Sigmoid colon (tissue), 4 donors: ENCODE data around the gene PGRMC1.
A peak's percentile ranks its signal among the peaks of the same experiment; 100 is the strongest.

Experiments
- POLR2A ChIP-seq, 2 donors: fragments of 450-650 bp; IDR thresholded peaks; one replicate each; pipeline ENCODE4 v1.6.1; 2016; ENCODE audit warnings: antibody characterized with exemption in 2 of 2, mild to moderate bottlenecking in 2 of 2, moderate library complexity in 2 of 2
- POLR2AphosphoS5 ChIP-seq, 4 donors: sonication (generic); formaldehyde crosslinking; IDR thresholded peaks; one replicate each; pipeline ENCODE4 v1.6.1; 2017; ENCODE audit warnings: antibody characterized with exemption in 4 of 4
- TF ChIP-seq, protein P1 (sequence below), 4 experiments: fragments of 450-650 bp in 3 of 4; fragments of 200-600 bp in 1 of 4; IDR thresholded peaks; one replicate each; pipeline ENCODE4 v1.5.1; 2016 to 2019; ENCODE audit warnings: antibody characterized with exemption in 4 of 4, mild to moderate bottlenecking in 3 of 4, moderate library complexity in 2 of 4

DNA sequence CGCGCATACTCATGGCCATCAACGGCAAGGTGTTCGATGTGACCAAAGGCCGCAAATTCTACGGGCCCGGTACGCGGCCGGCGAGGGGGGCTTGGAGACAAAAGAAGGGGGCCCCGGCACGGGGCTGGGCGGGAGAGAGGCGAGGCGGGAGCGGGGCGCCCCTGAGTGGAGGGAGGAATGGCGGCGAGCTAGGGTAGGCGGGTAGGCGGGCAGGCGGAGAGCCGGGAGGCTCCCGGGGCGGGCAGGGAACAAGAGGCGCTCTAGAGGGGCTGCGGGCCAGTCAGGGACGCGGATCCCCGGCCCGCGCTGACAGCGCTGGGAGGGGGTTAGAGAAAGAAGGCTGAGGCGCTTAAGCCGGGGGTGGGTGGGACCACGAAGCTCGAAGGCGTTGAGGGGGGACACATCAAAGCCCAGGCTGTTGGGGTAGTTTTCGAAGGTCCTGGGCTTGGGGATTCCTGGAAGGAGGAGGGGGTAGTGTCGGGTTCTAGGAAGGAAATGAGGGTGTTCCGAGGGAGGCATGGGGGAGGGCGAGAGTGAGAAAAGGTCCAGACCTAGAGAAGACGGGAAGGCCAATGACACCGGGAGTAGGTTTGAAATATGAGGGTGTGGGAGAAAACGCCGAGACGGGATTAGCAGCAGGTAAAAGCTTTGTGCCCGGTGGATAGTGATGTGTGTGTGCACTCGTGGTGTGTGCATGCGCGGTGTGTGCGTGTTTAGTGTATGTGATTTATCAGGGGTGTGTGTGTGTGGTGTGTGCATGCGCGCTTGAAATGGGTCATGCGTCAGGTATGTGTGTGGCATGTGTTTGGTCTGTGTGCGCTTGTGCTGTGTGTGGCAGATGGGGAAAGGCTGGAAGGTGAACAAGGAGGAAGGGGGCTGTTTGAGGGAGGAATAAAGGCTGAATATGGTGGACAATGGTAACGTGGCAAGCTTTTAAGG lies 807 bp downstream of the PGRMC1 start:
- TF ChIP-seq, protein P1, sequence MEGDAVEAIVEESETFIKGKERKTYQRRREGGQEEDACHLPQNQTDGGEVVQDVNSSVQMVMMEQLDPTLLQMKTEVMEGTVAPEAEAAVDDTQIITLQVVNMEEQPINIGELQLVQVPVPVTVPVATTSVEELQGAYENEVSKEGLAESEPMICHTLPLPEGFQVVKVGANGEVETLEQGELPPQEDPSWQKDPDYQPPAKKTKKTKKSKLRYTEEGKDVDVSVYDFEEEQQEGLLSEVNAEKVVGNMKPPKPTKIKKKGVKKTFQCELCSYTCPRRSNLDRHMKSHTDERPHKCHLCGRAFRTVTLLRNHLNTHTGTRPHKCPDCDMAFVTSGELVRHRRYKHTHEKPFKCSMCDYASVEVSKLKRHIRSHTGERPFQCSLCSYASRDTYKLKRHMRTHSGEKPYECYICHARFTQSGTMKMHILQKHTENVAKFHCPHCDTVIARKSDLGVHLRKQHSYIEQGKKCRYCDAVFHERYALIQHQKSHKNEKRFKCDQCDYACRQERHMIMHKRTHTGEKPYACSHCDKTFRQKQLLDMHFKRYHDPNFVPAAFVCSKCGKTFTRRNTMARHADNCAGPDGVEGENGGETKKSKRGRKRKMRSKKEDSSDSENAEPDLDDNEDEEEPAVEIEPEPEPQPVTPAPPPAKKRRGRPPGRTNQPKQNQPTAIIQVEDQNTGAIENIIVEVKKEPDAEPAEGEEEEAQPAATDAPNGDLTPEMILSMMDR (IDR thresholded peaks at IDR 0.05), result no peak
- peak in 2 of 4 donors; percentile 14 to 34 for TF ChIP-seq POLR2AphosphoS5 (IDR thresholded peaks at IDR 0.05)
- TF ChIP-seq POLR2A (IDR thresholded peaks at IDR 0.05), result no peak
